Mesenchymal stem cell (in vitro differentiated cells and primary cell): ENCODE results near the gene RNASE13.

Experiments used
- DNase-seq: peaks from one replicate; pipeline ENCODE4 v3.0.0-alpha.2; 2013
- H2AFZ ChIP-seq: one replicate; pipeline ENCODE4 v1.6.1; 2013; ENCODE audit warnings: low read depth, mild to moderate bottlenecking, control low read depth, inconsistent platforms, low read length, moderate library complexity
- H2AK5ac ChIP-seq: 2 replicates; pipeline ENCODE4 v1.6.1; 2013; ENCODE audit warnings: low read length, moderate library complexity, mild to moderate bottlenecking, inconsistent platforms; ENCODE audit not compliant: severe bottlenecking
- H2BK120ac ChIP-seq: one replicate; pipeline ENCODE4 v1.6.1; 2013; ENCODE audit warnings: low read depth, mild to moderate bottlenecking, inconsistent platforms, low read length, moderate library complexity
- H2BK12ac ChIP-seq, 2 experiments: one replicate each; pipeline ENCODE4 v1.6.1; 2013; ENCODE audit warnings: inconsistent platforms in 2 of 2, low read length in 2 of 2, mild to moderate bottlenecking in 2 of 2, moderate library complexity in 2 of 2, control low read depth in 1 of 2
- H2BK15ac ChIP-seq: one replicate; pipeline ENCODE4 v1.6.1; 2013; ENCODE audit warnings: mild to moderate bottlenecking, low read depth, inconsistent platforms; ENCODE audit not compliant: poor library complexity, severe bottlenecking
- H2BK5ac ChIP-seq: 2 replicates; pipeline ENCODE4 v1.6.1; 2013; ENCODE audit warnings: low read depth, mild to moderate bottlenecking, low read length, control low read depth, inconsistent platforms; ENCODE audit not compliant: poor library complexity, severe bottlenecking
- H3K14ac ChIP-seq, 2 experiments: one replicate each; pipeline ENCODE4 v1.6.1; 2013; ENCODE audit warnings: inconsistent platforms in 2 of 2, low read length in 2 of 2, control low read depth in 1 of 2, mild to moderate bottlenecking in 1 of 2, moderate library complexity in 1 of 2
- H3K18ac ChIP-seq, 2 experiments: one replicate each; pipeline ENCODE4 v1.6.1; 2013; ENCODE audit warnings: inconsistent platforms in 2 of 2, low read length in 2 of 2, control low read depth in 1 of 2, low read depth in 1 of 2, mild to moderate bottlenecking in 1 of 2
- H3K23ac ChIP-seq, 2 experiments: one replicate each; pipeline ENCODE4 v1.6.1; 2013; ENCODE audit warnings: inconsistent platforms in 2 of 2, low read length in 2 of 2, mild to moderate bottlenecking in 2 of 2, moderate library complexity in 2 of 2, control low read depth in 1 of 2
- H3K27ac ChIP-seq: 2 replicates; pipeline ENCODE4 v1.5.1; 2013; ENCODE audit warnings: mild to moderate bottlenecking, moderate library complexity, low read length, control low read depth, inconsistent platforms; ENCODE audit not compliant: poor library complexity, severe bottlenecking
- H3K27me3 ChIP-seq, 2 experiments: 2 replicates each; pipeline versions ENCODE4 v1.6.1 to v1.7.0; 2013; ENCODE audit warnings: low read length in 2 of 2, mild to moderate bottlenecking in 2 of 2, moderate library complexity in 2 of 2, control low read depth in 1 of 2, inconsistent platforms in 1 of 2; ENCODE audit not compliant: control insufficient read depth in 1 of 2, insufficient read depth in 1 of 2
- H3K36me3 ChIP-seq, 2 experiments: 2 replicates each; pipeline versions ENCODE4 v1.6.1 to v1.7.0; 2013; ENCODE audit warnings: low read length in 2 of 2, control low read depth in 1 of 2, inconsistent platforms in 1 of 2, low read depth in 1 of 2, mild to moderate bottlenecking in 1 of 2; ENCODE audit not compliant: insufficient read depth in 2 of 2, control insufficient read depth in 1 of 2
- H3K4ac ChIP-seq, 2 experiments: one replicate each; pipeline ENCODE4 v1.6.1; 2013; ENCODE audit warnings: inconsistent platforms in 2 of 2, low read length in 2 of 2, mild to moderate bottlenecking in 2 of 2, moderate library complexity in 2 of 2, control low read depth in 1 of 2, low read depth in 1 of 2
- H3K4me1 ChIP-seq: 2 replicates; pipeline ENCODE4 v1.6.1; 2013; ENCODE audit warnings: low read depth, low read length, control low read depth; ENCODE audit not compliant: control insufficient read depth, insufficient read depth
- H3K4me2 ChIP-seq: 2 replicates; pipeline ENCODE4 v1.6.1; 2013; ENCODE audit warnings: low read length, mild to moderate bottlenecking, inconsistent platforms; ENCODE audit not compliant: poor library complexity, severe bottlenecking
- H3K4me3 ChIP-seq, 2 experiments: 2 replicates each; pipeline versions ENCODE4 v1.5.1 to v1.7.0; 2013; ENCODE audit warnings: low read length in 2 of 2, mild to moderate bottlenecking in 2 of 2, control low read depth in 1 of 2, low read depth in 1 of 2; ENCODE audit not compliant: insufficient read depth in 1 of 2
- H3K79me1 ChIP-seq: replicated peaks from 2 replicates; pipeline ENCODE4 v1.6.1; 2013; ENCODE audit warnings: mild to moderate bottlenecking, control low read depth, low read length, inconsistent platforms; ENCODE audit not compliant: poor library complexity, severe bottlenecking
- H3K9ac ChIP-seq: 2 replicates; pipeline ENCODE4 v1.7.0; 2013; ENCODE audit warnings: mild to moderate bottlenecking, low read length, moderate library complexity
- H3K9me3 ChIP-seq: 2 replicates; pipeline ENCODE4 v1.7.0; 2013; ENCODE audit warnings: mild to moderate bottlenecking, low read length; ENCODE audit not compliant: control insufficient read depth
- H4K8ac ChIP-seq: one replicate; pipeline ENCODE4 v1.6.1; 2013; ENCODE audit warnings: inconsistent platforms, mild to moderate bottlenecking, low read length, moderate library complexity
- H4K91ac ChIP-seq: one replicate; pipeline ENCODE4 v1.6.1; 2013; ENCODE audit warnings: mild to moderate bottlenecking, low read length, inconsistent platforms
- WGBS: methylation state at CpG from one replicate; pipeline ENCODE4 v1.1.7; 2013; ENCODE audit warnings: mixed read lengths; 5-methylcytosine and 5-hydroxymethylcytosine counted together

Gene RNASE13

GRCh38 chr14:21023174-21023573 is 11.4 kb downstream of the RNASE13 start:
- Histone ChIP-seq H2AK5ac (no peak overlapping the region), H3K18ac (no peak overlapping the region), H4K91ac (no peak overlapping the region), H3K23ac (no peak overlapping the region), H2BK120ac (no peak overlapping the region), H2BK5ac (no peak overlapping the region), H3K14ac (no peak overlapping the region), H2AFZ (no peak overlapping the region), H3K9ac (no peak overlapping the region), H2BK15ac (no peak overlapping the region), H3K27me3 (peaks cover 53 to 62% of the 10 kb centered on the region in 2 experiments), H3K79me1 (no peaks in the 10 kb centered on the region), H2BK12ac (no peak overlapping the region), H3K27ac (no peak overlapping the region), H4K8ac (no peak overlapping the region), H3K9me3 (no peaks in the 10 kb centered on the region), H3K4ac (no peak overlapping the region), H3K4me2 (no peak overlapping the region), H3K36me3 (peaks cover 0 to 2% of the 10 kb centered on the region in 2 experiments), H3K4me3 (no peak overlapping the region), H3K4me1 (peaks cover 15% of the 10 kb centered on the region)
- no peak for DNase-seq
- 85% methylated on average over 7 of the region's 7 CpGs for WGBS

- no peak overlapping the region for H2BK5ac ChIP-seq
- peaks cover 0 to 2% of the 10 kb centered on the region in 2 experiments for H3K36me3 ChIP-seq
- H3K4me2 ChIP-seq: no peak overlapping the region
- no peaks in the 10 kb centered on the region for H3K79me1 ChIP-seq
- no peak overlapping the region for H3K18ac ChIP-seq
- H2AFZ ChIP-seq: no peak overlapping the region
- no peak overlapping the region for H4K91ac ChIP-seq
- H3K9me3 ChIP-seq: no peaks in the 10 kb centered on the region
- no peak overlapping the region for H2BK15ac ChIP-seq
- H3K27me3 ChIP-seq: peaks cover 57 to 67% of the 10 kb centered on the region in 2 experiments
- no peak overlapping the region for H3K23ac ChIP-seq
- H2BK120ac ChIP-seq: no peak overlapping the region
- DNase-seq: no peak
- no peak overlapping the region for H4K8ac ChIP-seq
- H2AK5ac ChIP-seq: no peak overlapping the region
- no peak overlapping the region for H3K4me3 ChIP-seq
- no peak overlapping the region for H3K4ac ChIP-seq
- no peak overlapping the region for H3K27ac ChIP-seq
- WGBS: 92% methylated on average over 5 of the region's 5 CpGs
- H3K9ac ChIP-seq: no peak overlapping the region
- H3K14ac ChIP-seq: no peak overlapping the region
- H3K4me1 ChIP-seq: peaks cover 15% of the 10 kb centered on the region
- H2BK12ac ChIP-seq: no peak overlapping the region
These were observed 11.9 kb downstream of the RNASE13 start for GRCh38 chr14:21022686-21023085.

- Histone ChIP-seq H3K14ac (no peak overlapping the region), H3K4me3 (no peak overlapping the region), H3K4me2 (no peak overlapping the region), H4K8ac (no peak overlapping the region), H2BK5ac (no peak overlapping the region), H2BK120ac (no peak overlapping the region), H3K4ac (no peak overlapping the region), H3K4me1 (peaks cover 16% of the 10 kb centered on the region), H3K27me3 (peaks cover 56 to 68% of the 10 kb centered on the region in 2 experiments), H3K9me3 (no peaks in the 10 kb centered on the region), H3K9ac (no peak overlapping the region), H4K91ac (no peak overlapping the region), H2AFZ (no peak overlapping the region), H3K27ac (no peak overlapping the region), H2BK15ac (no peak overlapping the region), H3K36me3 (peaks cover 0 to 2% of the 10 kb centered on the region in 2 experiments), H3K23ac (no peak overlapping the region), H2BK12ac (no peak overlapping the region), H3K18ac (no peak overlapping the region), H3K79me1 (no peaks in the 10 kb centered on the region), H2AK5ac (no peak overlapping the region)
- no peak for DNase-seq
- WGBS: 96% methylated on average over 4 of the region's 5 CpGs
These were observed 13.5 kb downstream of the RNASE13 start for GRCh38 chr14:21020977-21021545.

GRCh38 chr14:21019366-21019765 is 15.2 kb downstream of the RNASE13 start:
- H2BK12ac ChIP-seq: no peak overlapping the region
- H4K8ac ChIP-seq: no peak overlapping the region
- no peak overlapping the region for H3K14ac ChIP-seq
- H2BK15ac ChIP-seq: no peak overlapping the region
- H3K9ac ChIP-seq: no peak overlapping the region
- H2AK5ac ChIP-seq: no peak overlapping the region
- no peak overlapping the region for H3K18ac ChIP-seq
- no peak overlapping the region for H3K4me2 ChIP-seq
- no peak overlapping the region for H3K4me3 ChIP-seq
- no peak overlapping the region for H2BK120ac ChIP-seq
- H3K27ac ChIP-seq: no peak overlapping the region
- H2BK5ac ChIP-seq: no peak overlapping the region
- H3K9me3 ChIP-seq: no peaks in the 10 kb centered on the region
- H3K27me3 ChIP-seq: peaks cover 44 to 59% of the 10 kb centered on the region in 2 experiments
- H2AFZ ChIP-seq: no peak overlapping the region
- no peak overlapping the region for H4K91ac ChIP-seq
- H3K23ac ChIP-seq: no peak overlapping the region
- no peak overlapping the region for H3K4ac ChIP-seq
- peaks cover 3% of the 10 kb centered on the region for H3K4me1 ChIP-seq
- no peaks in the 10 kb centered on the region for H3K79me1 ChIP-seq
- DNase-seq: no peak
- no peaks in the 10 kb centered on the region for H3K36me3 ChIP-seq
- WGBS: 43% methylated on average over 1 of the region's 1 CpG
